HS-27A (cell line): ENCODE data around the gene NPHP1.
A peak's percentile ranks its signal among the peaks of the same experiment; 100 is the strongest.
"Not testable (repeated sequence)": the region's sequence is repeated elsewhere in the genome, so short reads cannot be mapped to it uniquely, and the experiment has no call there.

Source experiments
- DNase-seq: peaks from one replicate; pipeline ENCODE4 v3.0.0-alpha.2; 2012; ENCODE audit warnings: low read depth, missing footprints

NPHP1 gene

GRCh38 chr2:110197452-110197851 lies 7.4 kb downstream of the NPHP1 start:
- no peak for DNase-seq

GRCh38 chr2:110190169-110190568 lies 14.6 kb downstream of the NPHP1 start:
- not testable (repeated sequence) for DNase-seq

GRCh38 chr2:110182449-110182848 lies 22.4 kb downstream of the NPHP1 start:
- no peak for DNase-seq

GRCh38 chr2:110180036-110180435 lies 24.8 kb downstream of the NPHP1 start:
- no peak for DNase-seq

GRCh38 chr2:110173523-110173922 lies 31.3 kb downstream of the NPHP1 start:
- DNase-seq, result no peak

- DNase-seq, result no peak
Observed at GRCh38 chr2:110172506-110172905, 32.3 kb downstream of the NPHP1 start.

GRCh38 chr2:110170102-110170501 lies 34.7 kb downstream of the NPHP1 start:
- DNase-seq, result no peak

GRCh38 chr2:110167326-110168000 lies 37.4 kb downstream of the NPHP1 start:
- no peak for DNase-seq

- DNase-seq, result no peak
Observed at GRCh38 chr2:110166266-110166665, 38.5 kb downstream of the NPHP1 start.

GRCh38 chr2:110157153-110157793 lies 47.5 kb downstream of the NPHP1 start:
- DNase-seq, result peak; percentile 73

GRCh38 chr2:110154828-110155227 lies 50.0 kb downstream of the NPHP1 start:
- not testable (repeated sequence) for DNase-seq

- DNase-seq, result not testable (repeated sequence)
Observed at GRCh38 chr2:110154188-110154587, 50.6 kb downstream of the NPHP1 start.

- DNase-seq, result no peak
Observed at GRCh38 chr2:110153416-110153815, 51.4 kb downstream of the NPHP1 start.

- DNase-seq, result no peak
Observed at GRCh38 chr2:110152943-110153342, 51.9 kb downstream of the NPHP1 start.

- DNase-seq, result peak; percentile 89
Observed at GRCh38 chr2:110149330-110150220, 55.2 kb downstream of the NPHP1 start.

- no peak for DNase-seq
Observed at GRCh38 chr2:110146945-110147332, 57.9 kb downstream of the NPHP1 start.

- no peak for DNase-seq
Observed at GRCh38 chr2:110146183-110146944, 58.4 kb downstream of the NPHP1 start.

- no peak for DNase-seq
Observed at GRCh38 chr2:110143982-110144381, 60.8 kb downstream of the NPHP1 start.

GRCh38 chr2:110140401-110140800 lies 64.4 kb downstream of the NPHP1 start:
- DNase-seq, result no peak

GRCh38 chr2:110134025-110134424 lies 70.8 kb downstream of the NPHP1 start:
- DNase-seq, result no peak

- DNase-seq, result no peak
Observed at GRCh38 chr2:110131166-110131565, 73.6 kb downstream of the NPHP1 start.

GRCh38 chr2:110130757-110131156 lies 74.1 kb downstream of the NPHP1 start:
- DNase-seq, result no peak
